GM12891 (cell line): ENCODE data around the gene PPFIA1.
"Not testable (repeated sequence)": the region's sequence is repeated elsewhere in the genome, so short reads cannot be mapped to it uniquely, and the experiment has no call there.

ENCODE experiments used
- PAX5 ChIP-seq: IDR thresholded peaks from 2 replicates; pipeline ENCODE4 v1.6.1; 2011; ENCODE audit warnings: low read length, moderate library complexity, mild to moderate bottlenecking; ENCODE audit not compliant: insufficient read depth, severe bottlenecking
- POLR2A ChIP-seq: IDR thresholded peaks from 2 replicates; pipeline ENCODE4 v1.6.1; 2011; ENCODE audit warnings: low read depth, low read length, control low read depth
- POLR2AphosphoS5 ChIP-seq: IDR thresholded peaks from 2 replicates; pipeline ENCODE4 v1.6.1; 2011; ENCODE audit warnings: low read depth, low read length, control low read depth
- POU2F2 ChIP-seq: IDR thresholded peaks from 2 replicates; pipeline ENCODE4 v1.6.1; 2011; ENCODE audit warnings: low read depth, mild to moderate bottlenecking, control low read depth, low read length, moderate library complexity
- SPI1 ChIP-seq: IDR thresholded peaks from 2 replicates; pipeline ENCODE4 v1.6.1; 2011; ENCODE audit warnings: low read depth, low read length, control low read depth
- TAF1 ChIP-seq: IDR thresholded peaks from 2 replicates; pipeline ENCODE4 v1.6.1; 2011; ENCODE audit warnings: low read depth, low read length, control low read depth

DNA sequence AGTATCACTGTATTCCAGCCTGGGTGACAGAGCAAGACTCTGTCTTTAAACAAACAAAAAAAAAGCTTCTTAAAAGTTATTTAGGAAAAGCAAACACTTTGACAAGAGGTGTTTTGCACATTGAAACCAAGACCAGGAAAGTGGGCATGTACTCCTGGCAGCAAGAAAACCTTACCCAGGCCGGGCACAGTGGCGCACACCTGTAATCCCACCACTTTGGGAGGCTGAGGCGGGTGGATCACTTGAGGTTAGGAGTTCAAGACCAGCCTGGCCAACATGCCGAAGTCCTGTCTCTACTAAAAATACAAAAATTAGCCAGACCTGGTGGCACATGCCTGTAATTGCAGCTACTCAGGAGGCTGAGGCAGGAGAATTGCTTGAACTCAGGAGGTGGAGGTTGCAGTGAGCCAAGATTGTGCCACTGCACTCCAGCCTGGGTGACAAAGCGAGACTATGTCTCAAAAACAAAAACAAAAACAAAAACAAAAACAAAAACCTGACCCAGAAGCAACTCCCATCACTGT is 60.9 kb downstream of the PPFIA1 start:
- not testable (repeated sequence) for TF ChIP-seq POLR2A, POLR2AphosphoS5, TAF1, SPI1, PAX5, POU2F2
